SK-N-SH (cell line): ENCODE results near the gene RGS18. TPM values are rescaled to one million over a fixed set of nuclear protein-coding genes. Genes with fewer than 3 reads are reported as not detected.
"Not testable (repeated sequence)": the region's sequence is repeated elsewhere in the genome, so short reads cannot be mapped to it uniquely, and the experiment has no call there.

Source experiments
- CTCF ChIA-PET: fragments of 300-600, 350-600 bp; formaldehyde crosslinking; extraction: SDS; loops from one replicate; lab custom pipeline; 2021; lab: Yijun Ruan, JAX
- POLR2A ChIA-PET: fragments of 350-600 bp; sonication (Branson Sonifier 250); formaldehyde crosslinking; extraction: SDS; loops from one replicate; lab custom pipeline; 2020; ENCODE audit warnings: antibody characterized with exemption, inconsistent platforms; lab: Yijun Ruan, JAX
- DNase-seq: peaks from one replicate; pipeline ENCODE4 v3.0.0; 2012
- H2AFZ ChIP-seq: fragments of 200-600 bp; sonication (generic); 2 replicates; pipeline ENCODE4 v1.8.1; 2016; ENCODE audit warnings: antibody characterized with exemption, mild to moderate bottlenecking, low read depth
- H3F3A ChIP-seq: fragments of 200-600 bp; sonication (generic); replicated peaks from 2 replicates; pipeline ENCODE3; 2016; ENCODE audit warnings: antibody characterized with exemption, mild to moderate bottlenecking; ENCODE audit not compliant: insufficient read depth
- H3K27ac ChIP-seq, 2 experiments: fragments of 200-500 bp in 1 of 2; fragments of 200-600 bp in 1 of 2; sonication (Bioruptor generic) in 1 of 2; sonication (generic), shearing (Covaris generic) in 1 of 2; 2 replicates each; pipeline versions ENCODE4 v1.5.1 to v1.6.1; 2014 to 2016; ENCODE audit warnings: low read depth in 2 of 2, inconsistent platforms in 1 of 2, low read length in 1 of 2, mild to moderate bottlenecking in 1 of 2, mixed read lengths in 1 of 2
- H3K27me3 ChIP-seq: fragments of 200-600 bp; sonication (generic), shearing (Covaris generic); 2 replicates; pipeline ENCODE4 v1.6.1; 2016; ENCODE audit warnings: mixed run types; ENCODE audit not compliant: insufficient read depth
- H3K36me3 ChIP-seq, 2 experiments: fragments of 200-500 bp in 1 of 2; fragments of 200-600 bp in 1 of 2; sonication (Bioruptor generic) in 1 of 2; sonication (generic) in 1 of 2; replicated peaks in 1 of 2; 2 replicates each; pipeline versions ENCODE3 to v1.5.1; 2014 to 2016; ENCODE audit warnings: low read length in 1 of 2, mild to moderate bottlenecking in 1 of 2; ENCODE audit not compliant: insufficient read depth in 2 of 2, control insufficient read depth in 1 of 2
- H3K4me1 ChIP-seq, 2 experiments: fragments of 200-500 bp in 1 of 2; fragments of 200-600 bp in 1 of 2; sonication (Bioruptor generic) in 1 of 2; sonication (generic), shearing (Covaris generic) in 1 of 2; 2 replicates each; pipeline versions ENCODE4 v1.5.1 to v1.6.1; 2014 to 2016; ENCODE audit warnings: low read depth in 1 of 2, low read length in 1 of 2, mixed run types in 1 of 2; ENCODE audit not compliant: insufficient read depth in 2 of 2, control insufficient read depth in 1 of 2
- H3K4me2 ChIP-seq: fragments of 200-600 bp; sonication (generic), shearing (Covaris generic); 2 replicates; pipeline ENCODE4 v1.6.1; 2017; ENCODE audit warnings: mixed run types
- H3K4me3 ChIP-seq, 2 experiments: fragments of 200-500 bp in 1 of 2; fragments of 200-600 bp in 1 of 2; sonication (Bioruptor generic) in 1 of 2; sonication (generic), shearing (Covaris generic) in 1 of 2; 2 replicates each; pipeline versions ENCODE4 v1.5.1 to v1.8.1; 2014 to 2016; ENCODE audit warnings: low read depth in 2 of 2, inconsistent platforms in 1 of 2, low read length in 1 of 2, mild to moderate bottlenecking in 1 of 2, mixed read lengths in 1 of 2, moderate library complexity in 1 of 2
- H3K79me2 ChIP-seq: fragments of 200-600 bp; sonication (generic); 2 replicates; pipeline ENCODE4 v1.8.1; 2017; ENCODE audit warnings: mild to moderate bottlenecking; ENCODE audit not compliant: insufficient read depth
- H3K9ac ChIP-seq: fragments of 200-600 bp; sonication (generic); 2 replicates; pipeline ENCODE4 v1.6.1; 2017; ENCODE audit warnings: mixed run types
- H3K9me2 ChIP-seq: fragments of 200-600 bp; sonication (generic); 2 replicates; pipeline ENCODE4 v1.6.1; 2017; ENCODE audit warnings: mixed run types
- H3K9me3 ChIP-seq: fragments of 200-600 bp; sonication (generic); 2 replicates; pipeline ENCODE4 v1.6.1; 2017; ENCODE audit warnings: mixed run types, mild to moderate bottlenecking, moderate library complexity
- H4K20me1 ChIP-seq: fragments of 200-600 bp; sonication (generic); 2 replicates; pipeline ENCODE4 v1.6.1; 2017; ENCODE audit warnings: mild to moderate bottlenecking, mixed run types; ENCODE audit not compliant: insufficient read depth
- CHD2 ChIP-seq: fragments of 150-350 bp; IDR thresholded peaks from 2 replicates; pipeline ENCODE4 v1.6.1; 2018; ENCODE audit warnings: low read length; ENCODE audit not compliant: partially characterized antibody
- EZH2phosphoT487 ChIP-seq: fragments of 200-600 bp; sonication (generic); IDR thresholded peaks from 2 replicates; pipeline ENCODE4 v1.6.1; 2017; ENCODE audit warnings: low read depth, mixed run types, mild to moderate bottlenecking, antibody characterized with exemption, moderate library complexity, borderline replicate concordance
- GABPA ChIP-seq: IDR thresholded peaks from 2 replicates; pipeline ENCODE4 v1.4.0; 2012; ENCODE audit warnings: low read depth, mild to moderate bottlenecking
- GATA2 ChIP-seq: sonication (generic); formaldehyde crosslinking; IDR thresholded peaks from 2 replicates; pipeline ENCODE4 v1.5.0; 2020; ENCODE audit warnings: mild to moderate bottlenecking, missing genetic modification reagents
- IRF3 ChIP-seq: fragments of 150-350 bp; IDR thresholded peaks from 2 replicates; pipeline ENCODE4 v1.6.1; 2016; ENCODE audit warnings: mild to moderate bottlenecking, low read depth, low read length
- MEF2A ChIP-seq: IDR thresholded peaks from 2 replicates; pipeline ENCODE4 v1.4.0; 2012; ENCODE audit warnings: low read depth, borderline replicate concordance
- NFIC ChIP-seq: IDR thresholded peaks from 2 replicates; pipeline ENCODE4 v1.4.0; 2012; ENCODE audit warnings: borderline replicate concordance
- RAD21 ChIP-seq: IDR thresholded peaks from 2 replicates; pipeline ENCODE4 v1.6.1; 2012; ENCODE audit warnings: mild to moderate bottlenecking, low read length
- SMC3 ChIP-seq: IDR thresholded peaks from 2 replicates; pipeline ENCODE4 v1.6.1; 2012; ENCODE audit warnings: low read depth, low read length, improper control_type of control experiment
- TEAD4 ChIP-seq: IDR thresholded peaks from 2 replicates; pipeline ENCODE4 v1.4.0; 2012; ENCODE audit warnings: mild to moderate bottlenecking, borderline replicate concordance; ENCODE audit not compliant: insufficient read depth
- USF1 ChIP-seq: IDR thresholded peaks from 2 replicates; pipeline ENCODE4 v1.4.0; 2012; ENCODE audit warnings: low read depth, borderline replicate concordance
- USF2 ChIP-seq: fragments of 150-350 bp; IDR thresholded peaks from 2 replicates; pipeline ENCODE4 v1.6.1; 2017; ENCODE audit warnings: antibody characterized with exemption, low read length, low read depth, borderline replicate concordance
- YY1 ChIP-seq: IDR thresholded peaks from 2 replicates; pipeline ENCODE4 v1.4.0; 2012; ENCODE audit warnings: low read depth, mild to moderate bottlenecking
- WGBS: methylation state at CpG from one replicate; pipeline ENCODE4 v1.1.6; 2017; ENCODE audit warnings: low lambda C conversion rate; 5-methylcytosine and 5-hydroxymethylcytosine counted together
- polyA plus RNA-seq, 3 experiments: library from polyadenylated mRNA; depleted of rRNA; stranded (reverse); fragments of >200 nt; gene quantifications; 2 replicates each; pipeline ENCODE4 v1.2.3, GENCODE V29; 2012

Gene RGS18
- polyA plus RNA-seq, 1 of the 3 experiments (the other 2 are of a cell fraction) = not detected

GRCh38 chr1:192161976-192162375 is 3.7 kb downstream of the RGS18 start:
- no peak overlapping the region for H2AFZ ChIP-seq
- no peak overlapping the region for H3K27ac ChIP-seq
- no peaks in the 10 kb centered on the region for H3F3A ChIP-seq
- no peaks in the 10 kb centered on the region for H3K4me1 ChIP-seq
- WGBS = 0% methylated on average over 1 of the region's 1 CpG
- TF ChIP-seq SMC3 (no peak), GABPA (no peak)
- TF ChIP-seq, all 33 proteins: peak for 0
- Histone ChIP-seq H3K79me2 (no peaks in the 10 kb centered on the region), H3K9me3 (peaks cover 12% of the 10 kb centered on the region; the same call in 1 of the 2 replicates), H3K36me3 (no peaks in the 10 kb centered on the region), H3K9me2 (no peaks in the 10 kb centered on the region), H4K20me1 (no peaks in the 10 kb centered on the region), H3K4me3 (no peak overlapping the region), H3K9ac (no peak overlapping the region), H3K27me3 (peaks cover 4% of the 10 kb centered on the region; the same call in 1 of the 2 replicates), H3K4me2 (no peak overlapping the region)
- CTCF ChIA-PET = no interaction called here
- DNase-seq = no peak
- POLR2A ChIA-PET = no interaction called here

- Histone ChIP-seq H3K4me3 (no peak overlapping the region), H3K9me2 (no peaks in the 10 kb centered on the region), H3K27ac (no peak overlapping the region), H3K27me3 (peaks cover 4% of the 10 kb centered on the region; the same call in 1 of the 2 replicates), H2AFZ (no peak overlapping the region), H3K4me2 (no peak overlapping the region), H3K9ac (no peak overlapping the region), H3K9me3 (peaks cover 12% of the 10 kb centered on the region; the same call in 1 of the 2 replicates), H3F3A (no peaks in the 10 kb centered on the region), H3K36me3 (no peaks in the 10 kb centered on the region), H3K79me2 (no peaks in the 10 kb centered on the region), H3K4me1 (no peaks in the 10 kb centered on the region), H4K20me1 (no peaks in the 10 kb centered on the region)
- no peak for DNase-seq
- TF ChIP-seq NFIC = no peak
- WGBS = 14% methylated on average over 5 of the region's 5 CpGs
- ChIA-PET POLR2A (no interaction called here), CTCF (no interaction called here)
Observed at GRCh38 chr1:192162376-192162775, 4.1 kb downstream of the RGS18 start.

GRCh38 chr1:192165002-192165401 is 6.7 kb downstream of the RGS18 start:
- H3K9me2 ChIP-seq, H3K4me1 ChIP-seq, H3K9me3 ChIP-seq, H3K4me3 ChIP-seq, CTCF ChIA-PET, H3K27me3 ChIP-seq, H3K27ac ChIP-seq, H2AFZ ChIP-seq, H3K79me2 ChIP-seq, POLR2A ChIA-PET, DNase-seq, H4K20me1 ChIP-seq, H3K9ac ChIP-seq, H3K4me2 ChIP-seq, H3F3A ChIP-seq, H3K36me3 ChIP-seq: not testable (repeated sequence)
- WGBS = 21% methylated on average over 5 of the region's 7 CpGs

GRCh38 chr1:192167011-192167410 is 8.7 kb downstream of the RGS18 start:
- H3K4me1 ChIP-seq = no peaks in the 10 kb centered on the region; a peak in 1 of 4 replicates
- DNase-seq = no peak
- H3K27me3 ChIP-seq = no peaks in the 10 kb centered on the region
- H2AFZ ChIP-seq = no peak overlapping the region
- no peaks in the 10 kb centered on the region for H4K20me1 ChIP-seq
- peaks cover 4% of the 10 kb centered on the region; the same call in 1 of the 2 replicates for H3K9me3 ChIP-seq
- H3F3A ChIP-seq = no peaks in the 10 kb centered on the region
- H3K4me3 ChIP-seq = no peak overlapping the region
- H3K27ac ChIP-seq = no peak overlapping the region
- H3K4me2 ChIP-seq = no peak overlapping the region
- H3K36me3 ChIP-seq = no peaks in the 10 kb centered on the region
- POLR2A ChIA-PET = no interaction called here
- no peak overlapping the region for H3K9ac ChIP-seq
- H3K9me2 ChIP-seq = no peaks in the 10 kb centered on the region
- WGBS = 11% methylated on average over 1 of the region's 1 CpG
- CTCF ChIA-PET = interaction anchor here (1.5 kb wide), 1 partner anchor 11 kb away, joined by 3 read pairs; no protein-coding TSS in a partner anchor
- no peaks in the 10 kb centered on the region for H3K79me2 ChIP-seq
- TF ChIP-seq CHD2 (no peak), IRF3 (no peak), RAD21 (no peak), USF1 (no peak), USF2 (no peak), MEF2A (no peak), GATA2 (CRISPR knock-in tag) (no peak), YY1 (no peak), TEAD4 (no peak), EZH2phosphoT487 (no peak)
